Measurements from ENCODE around the gene PARP8. TPM values are rescaled to one million over a fixed set of nuclear protein-coding genes. Genes with fewer than 3 reads are reported as not detected.
"Not testable (repeated sequence)": the region's sequence is repeated elsewhere in the genome, so short reads cannot be mapped to it uniquely, and the experiment has no call there.

PARP8 gene
- total and polyA plus RNA-seq, 3 experiments from 2014 or later: 55.4 to 142 (median 58.4) TPM

DNA sequence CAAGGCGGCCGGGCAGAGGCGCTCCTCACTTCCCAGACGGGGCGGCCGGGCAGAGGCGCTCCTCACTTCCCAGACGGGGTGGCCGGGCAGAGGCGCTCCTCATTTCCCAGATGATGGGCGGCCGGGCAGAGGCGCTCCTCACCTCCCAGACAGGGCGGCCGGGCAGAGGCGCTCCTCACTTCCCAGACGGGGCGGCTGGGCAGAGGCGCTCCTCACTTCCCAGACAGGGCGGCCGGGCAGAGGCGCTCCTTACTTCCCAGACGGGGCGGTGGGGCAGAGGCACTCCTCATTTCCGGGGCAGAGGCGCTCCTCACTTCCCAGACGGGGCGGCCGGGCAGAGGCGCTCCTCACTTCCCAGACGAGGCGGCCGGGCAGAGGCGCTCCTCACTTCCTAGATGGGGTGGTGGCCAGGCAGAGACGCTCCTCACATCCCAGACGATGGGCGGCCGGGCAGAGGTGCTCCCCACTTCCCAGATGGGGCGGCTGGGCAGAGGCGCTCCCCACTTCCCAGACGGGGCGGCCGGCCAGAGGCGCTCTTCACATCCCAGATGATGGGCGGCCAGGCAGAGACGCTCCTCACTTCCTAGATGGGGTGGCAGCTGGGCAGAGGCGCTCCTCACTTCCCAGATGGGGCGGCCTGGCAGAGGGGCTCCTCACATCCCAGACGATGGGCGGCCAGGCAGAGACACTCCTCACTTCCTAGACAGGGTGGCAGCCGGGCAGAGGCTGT lies 108.2 kb downstream of the PARP8 start:
- H3K4me1 ChIP-seq (ENCODE audit: insufficient read depth, low read length); H3K27me3 Mint-ChIP-seq; H3K9me3 ChIP-seq (ENCODE audit: low read length); H3K27ac ChIP-seq (ENCODE audit: low read depth, low read length); H3K4me3 ChIP-seq (ENCODE audit: low read length); H3K27me3 ChIP-seq (ENCODE audit: insufficient read depth, low read length, poor library complexity, severe bottlenecking); CTCF ChIA-PET; POLR2A ChIA-PET; H3K9me3 Mint-ChIP-seq: not testable (repeated sequence)
- Mint-ChIP-seq H3K27ac (peak overlapping the region in 1 of 8 donors; percentile 3), H3K4me1 (peaks cover 53 to 69% (median 61%) of the 10 kb centered on the region in 3 donors), H3K36me3 (peaks cover 44 to 82% (median 49%) of the 10 kb centered on the region in 3 donors), H3K4me3 (peak overlapping the region in 1 of 7 donors; percentile 9)
- peaks cover 18% of the 10 kb centered on the region for H3K36me3 ChIP-seq (ENCODE audit: insufficient read depth, low read length)
- peak in 1 of 5 donors; percentile 39 for DNase-seq

DNA sequence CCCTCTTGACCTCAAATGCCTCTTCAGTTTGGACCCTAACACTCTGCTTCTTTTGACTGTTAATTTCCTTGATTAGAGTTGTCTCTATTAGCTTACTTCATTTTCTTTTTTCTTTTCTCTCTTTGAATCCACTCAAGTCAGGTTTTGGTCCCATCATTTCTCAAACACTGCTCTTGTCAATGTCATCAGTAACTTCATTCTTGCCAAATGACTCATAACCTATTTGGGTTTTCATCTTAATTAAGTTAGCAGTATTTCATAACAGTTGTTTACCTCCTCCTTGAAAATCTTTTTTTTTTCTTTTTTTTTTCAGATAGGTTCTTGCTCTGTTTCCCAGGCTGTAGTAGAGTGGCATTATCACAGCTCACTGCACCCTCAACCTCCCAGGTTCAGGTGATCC lies 119.6 kb downstream of the PARP8 start:
- Mint-ChIP-seq H3K4me3 (peak overlapping the region in 1 of 7 donors; percentile 15), H3K27ac (peak overlapping the region; percentile 6 to 95 (median 34)), H3K4me1 (peaks cover 47 to 54% (median 49%) of the 10 kb centered on the region in 3 donors), H3K27me3 (no peaks in the 10 kb centered on the region), H3K36me3 (peaks cover 6 to 80% (median 18%) of the 10 kb centered on the region in 3 donors), H3K9me3 (no peaks in the 10 kb centered on the region)
- CTCF ChIA-PET: interaction anchor here (1.0 kb wide), 1 partner anchor 51 kb away, joined by 4 read pairs; no protein-coding TSS in a partner anchor
- POLR2A ChIA-PET: interaction anchor here (0.7 kb wide), 1 partner anchor 105 kb away, joined by 3 read pairs; no protein-coding TSS in a partner anchor
- no peak overlapping the region for H3K27ac ChIP-seq (ENCODE audit: low read depth, low read length)
- H3K36me3 ChIP-seq (ENCODE audit: insufficient read depth, low read length): peaks cover 41% of the 10 kb centered on the region
- no peak overlapping the region for H3K4me3 ChIP-seq (ENCODE audit: low read length)
- no peaks in the 10 kb centered on the region for H3K4me1 ChIP-seq (ENCODE audit: insufficient read depth, low read length)
- no peaks in the 10 kb centered on the region for H3K27me3 ChIP-seq (ENCODE audit: insufficient read depth, low read length, poor library complexity, severe bottlenecking)
- H3K9me3 ChIP-seq (ENCODE audit: low read length): no peaks in the 10 kb centered on the region
- no peak for DNase-seq

DNA sequence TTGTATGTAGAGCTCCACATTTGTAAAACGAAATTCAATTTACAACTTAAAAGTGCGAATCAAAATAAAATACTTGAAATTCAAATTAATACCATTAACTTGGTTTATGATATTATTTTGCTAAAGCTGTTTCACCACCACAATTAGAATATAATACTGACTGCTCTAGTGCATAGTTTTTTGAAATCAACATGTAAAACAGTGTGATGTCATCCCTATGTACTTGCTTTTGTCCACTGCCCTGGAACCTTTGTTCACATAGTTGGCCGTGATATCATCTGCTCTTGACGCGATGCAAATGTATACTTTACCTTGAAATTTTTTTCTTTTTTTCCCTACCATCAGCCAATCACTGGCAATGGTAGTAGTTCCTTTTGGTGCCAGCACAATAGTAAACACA lies 125.4 kb downstream of the PARP8 start:
- no peak for DNase-seq
- Mint-ChIP-seq H3K27me3 (no peaks in the 10 kb centered on the region), H3K27ac (peak overlapping the region in 1 of 8 donors; percentile 24), H3K4me1 (peaks cover 13 to 34% (median 23%) of the 10 kb centered on the region in 3 donors), H3K4me3 (no peak overlapping the region), H3K9me3 (no peaks in the 10 kb centered on the region), H3K36me3 (peaks cover 25 to 83% (median 35%) of the 10 kb centered on the region in 3 donors)
- H3K9me3 ChIP-seq (ENCODE audit: low read length): no peaks in the 10 kb centered on the region
- CTCF ChIA-PET: no interaction called here
- H3K27me3 ChIP-seq (ENCODE audit: insufficient read depth, low read length, poor library complexity, severe bottlenecking): no peaks in the 10 kb centered on the region
- H3K36me3 ChIP-seq (ENCODE audit: insufficient read depth, low read length): peaks cover 43% of the 10 kb centered on the region
- H3K4me3 ChIP-seq (ENCODE audit: low read length): no peak overlapping the region
- H3K27ac ChIP-seq (ENCODE audit: low read depth, low read length): no peak overlapping the region
- POLR2A ChIA-PET: no interaction called here
- no peaks in the 10 kb centered on the region for H3K4me1 ChIP-seq (ENCODE audit: insufficient read depth, low read length)

DNA sequence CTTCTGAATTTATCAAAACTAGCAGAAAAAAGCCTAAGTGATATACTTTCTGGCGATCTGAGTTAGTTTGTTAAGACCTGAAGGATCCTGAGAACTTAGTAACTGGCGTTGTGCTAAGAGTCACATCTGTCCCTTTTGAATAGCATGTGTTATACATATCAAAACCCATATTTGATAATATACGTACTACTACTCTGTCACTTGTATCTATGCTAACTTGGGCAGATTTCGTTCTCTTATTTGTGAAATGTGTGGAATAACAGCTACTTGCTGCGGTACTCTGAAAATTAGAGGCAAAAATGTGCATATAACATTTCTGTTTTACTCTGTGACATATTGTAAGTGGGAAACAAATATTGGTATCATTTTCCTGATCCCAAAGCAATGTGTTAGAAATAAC lies 126.4 kb downstream of the PARP8 start:
- H3K27ac ChIP-seq (ENCODE audit: low read depth, low read length): no peak overlapping the region
- H3K9me3 ChIP-seq (ENCODE audit: low read length): no peaks in the 10 kb centered on the region
- H3K9me3 Mint-ChIP-seq: no peaks in the 10 kb centered on the region
- no peak overlapping the region for H3K4me3 Mint-ChIP-seq
- ChIA-PET POLR2A (no interaction called here), CTCF (no interaction called here)
- DNase-seq: no peak
- peaks cover 48% of the 10 kb centered on the region for H3K36me3 ChIP-seq (ENCODE audit: insufficient read depth, low read length)
- H3K27ac Mint-ChIP-seq: peak overlapping the region in 3 of 8 donors; percentile 17 to 62 (median 29)
- H3K4me3 ChIP-seq (ENCODE audit: low read length): no peak overlapping the region
- peaks cover 6 to 28% (median 19%) of the 10 kb centered on the region in 3 donors for H3K4me1 Mint-ChIP-seq
- H3K4me1 ChIP-seq (ENCODE audit: insufficient read depth, low read length): no peaks in the 10 kb centered on the region
- H3K27me3 Mint-ChIP-seq: no peaks in the 10 kb centered on the region
- H3K36me3 Mint-ChIP-seq: peaks cover 23 to 83% (median 38%) of the 10 kb centered on the region in 3 donors
- H3K27me3 ChIP-seq (ENCODE audit: insufficient read depth, low read length, poor library complexity, severe bottlenecking): no peaks in the 10 kb centered on the region

DNA sequence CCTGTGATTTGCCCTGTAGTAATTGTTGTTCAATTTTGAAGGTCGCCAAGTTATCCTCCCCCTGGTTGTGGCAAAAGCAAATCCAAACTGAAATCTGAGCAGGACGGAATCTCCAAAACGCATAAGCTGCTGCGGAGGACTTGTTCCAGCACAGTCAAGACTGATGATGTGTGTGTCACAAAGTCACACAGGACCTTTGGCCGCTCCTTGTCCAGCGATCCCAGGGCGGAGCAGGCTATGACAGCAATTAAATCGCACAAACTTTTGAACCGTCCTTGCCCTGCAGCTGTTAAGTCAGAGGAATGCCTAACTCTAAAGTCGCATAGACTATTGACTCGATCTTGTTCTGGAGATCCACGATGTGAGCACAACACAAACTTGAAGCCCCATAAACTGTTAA lies 128.4 kb downstream of the PARP8 start:
- POLR2A ChIA-PET: no interaction called here
- peaks cover 30 to 84% (median 44%) of the 10 kb centered on the region in 3 donors for H3K36me3 Mint-ChIP-seq
- no peaks in the 10 kb centered on the region for H3K27me3 Mint-ChIP-seq
- CTCF ChIA-PET: no interaction called here
- Histone ChIP-seq H3K4me3 (ENCODE audit: low read length) (no peak overlapping the region), H3K27me3 (ENCODE audit: insufficient read depth, low read length, poor library complexity, severe bottlenecking) (no peaks in the 10 kb centered on the region), H3K4me1 (ENCODE audit: insufficient read depth, low read length) (no peaks in the 10 kb centered on the region), H3K27ac (ENCODE audit: low read depth, low read length) (no peak overlapping the region), H3K9me3 (ENCODE audit: low read length) (no peaks in the 10 kb centered on the region), H3K36me3 (ENCODE audit: insufficient read depth, low read length) (peaks cover 36% of the 10 kb centered on the region)
- peaks cover 12 to 39% (median 30%) of the 10 kb centered on the region in 3 donors for H3K4me1 Mint-ChIP-seq
- no peak for DNase-seq
- H3K4me3 Mint-ChIP-seq: no peak overlapping the region
- H3K27ac Mint-ChIP-seq: peak overlapping the region in 4 of 8 donors; percentile 1 to 79 (median 36)
- H3K9me3 Mint-ChIP-seq: peaks cover 0 to 3% (median 0%) of the 10 kb centered on the region in 5 donors

DNA sequence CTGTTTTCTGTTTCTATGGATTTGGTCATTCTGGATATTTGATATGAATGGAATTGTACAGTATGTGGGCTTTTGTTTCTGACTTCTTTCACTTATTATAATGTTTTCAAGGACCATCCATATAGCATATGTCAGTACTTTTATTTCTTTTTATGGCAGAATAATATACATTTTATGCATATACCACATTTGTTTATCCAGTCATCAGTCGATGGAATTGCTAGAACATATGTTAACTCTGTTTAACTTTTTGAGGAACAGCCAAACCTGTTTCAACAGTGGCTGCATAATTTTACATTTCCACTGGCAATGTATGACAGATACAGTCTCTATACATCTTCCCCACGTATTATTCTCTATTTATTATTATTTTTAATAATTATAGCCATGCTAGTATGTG lies 131.6 kb downstream of the PARP8 start:
- peaks cover 41 to 80% (median 48%) of the 10 kb centered on the region in 3 donors for H3K36me3 Mint-ChIP-seq
- CTCF ChIA-PET: no interaction called here

DNA sequence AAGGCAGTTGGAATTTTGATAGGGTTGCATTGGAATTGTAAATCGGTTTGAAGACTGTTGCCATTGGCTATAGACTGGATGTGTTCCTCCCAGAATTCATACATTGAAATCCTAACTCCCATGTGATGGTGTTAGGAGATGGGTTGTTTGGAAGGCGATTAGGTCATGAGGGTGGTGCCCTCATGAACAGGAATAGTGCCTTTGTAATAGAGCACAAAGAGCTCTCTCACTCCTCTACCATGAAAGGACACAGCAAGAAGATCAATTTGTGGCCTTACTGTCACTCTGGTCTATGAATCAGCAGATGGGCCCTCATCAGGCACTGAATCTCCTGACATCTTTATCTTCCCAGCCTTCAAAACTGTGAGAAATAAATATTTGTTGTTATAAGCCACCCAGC lies 133.2 kb downstream of the PARP8 start:
- peak overlapping the region in 3 of 8 donors; percentile 18 to 54 (median 53) for H3K27ac Mint-ChIP-seq
- no peak overlapping the region for H3K4me3 ChIP-seq (ENCODE audit: low read length)
- peaks cover 37% of the 10 kb centered on the region for H3K36me3 ChIP-seq (ENCODE audit: insufficient read depth, low read length)
- H3K36me3 Mint-ChIP-seq: peaks cover 53 to 84% (median 57%) of the 10 kb centered on the region in 3 donors
- peaks cover 6% of the 10 kb centered on the region for H3K4me1 ChIP-seq (ENCODE audit: insufficient read depth, low read length)
- CTCF ChIA-PET: no interaction called here
- no peak overlapping the region for H3K27ac ChIP-seq (ENCODE audit: low read depth, low read length)
- H3K27me3 ChIP-seq (ENCODE audit: insufficient read depth, low read length, poor library complexity, severe bottlenecking): no peaks in the 10 kb centered on the region
- no peak for DNase-seq
- H3K4me1 Mint-ChIP-seq: peaks cover 35 to 56% (median 55%) of the 10 kb centered on the region in 3 donors
- H3K4me3 Mint-ChIP-seq: no peak overlapping the region
- peaks cover 12 to 25% (median 14%) of the 10 kb centered on the region in 5 donors for H3K9me3 Mint-ChIP-seq
- H3K27me3 Mint-ChIP-seq: peaks cover 0 to 1% of the 10 kb centered on the region in 2 donors
- H3K9me3 ChIP-seq (ENCODE audit: low read length): peaks cover 7% of the 10 kb centered on the region
- POLR2A ChIA-PET: no interaction called here

More for the DNA sequence above, 131.6 kb downstream of the PARP8 start:
- Mint-ChIP-seq H3K27ac (no peak overlapping the region), H3K4me3 (no peak overlapping the region), H3K9me3 (peaks cover 3 to 16% (median 6%) of the 10 kb centered on the region in 5 donors), H3K4me1 (peaks cover 21 to 44% (median 40%) of the 10 kb centered on the region in 3 donors), H3K27me3 (no peaks in the 10 kb centered on the region)
- no peaks in the 10 kb centered on the region for H3K27me3 ChIP-seq (ENCODE audit: insufficient read depth, low read length, poor library complexity, severe bottlenecking)
- H3K36me3 ChIP-seq (ENCODE audit: insufficient read depth, low read length): peaks cover 32% of the 10 kb centered on the region
- POLR2A ChIA-PET: no interaction called here
- DNase-seq: no peak
- no peak overlapping the region for H3K27ac ChIP-seq (ENCODE audit: low read depth, low read length)
- H3K4me3 ChIP-seq (ENCODE audit: low read length): no peak overlapping the region
- peaks cover 3% of the 10 kb centered on the region for H3K9me3 ChIP-seq (ENCODE audit: low read length)
- H3K4me1 ChIP-seq (ENCODE audit: insufficient read depth, low read length): no peaks in the 10 kb centered on the region

DNA sequence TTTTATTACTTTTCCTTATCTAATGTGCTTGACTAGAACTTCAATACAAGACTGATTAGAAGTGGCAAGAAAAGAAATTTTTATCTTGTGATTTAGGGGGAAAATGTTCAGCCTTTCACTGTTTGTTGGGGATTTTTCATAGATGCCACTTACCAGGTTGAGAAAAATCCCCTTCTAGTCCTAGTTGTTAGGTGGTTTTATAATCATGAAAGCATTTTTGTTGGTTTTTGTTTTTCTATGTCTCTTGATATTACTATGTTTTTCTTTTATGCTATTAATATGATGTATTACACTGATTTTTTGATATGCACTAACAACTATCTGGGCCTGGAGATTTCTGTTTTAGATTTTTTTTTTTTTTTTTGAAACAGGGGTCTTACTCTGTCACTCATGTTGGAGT lies 134.0 kb downstream of the PARP8 start:
- POLR2A ChIA-PET: no interaction called here
- H3K36me3 Mint-ChIP-seq: peaks cover 47 to 84% (median 49%) of the 10 kb centered on the region in 3 donors

More for the DNA sequence above, 134.0 kb downstream of the PARP8 start:
- Mint-ChIP-seq H3K4me3 (peak overlapping the region in 1 of 7 donors; percentile 25), H3K9me3 (peaks cover 12 to 25% (median 14%) of the 10 kb centered on the region in 5 donors), H3K4me1 (peaks cover 39 to 57% (median 55%) of the 10 kb centered on the region in 3 donors), H3K27ac (peak overlapping the region in 2 of 8 donors; percentile 69 to 79), H3K27me3 (peaks cover 0 to 1% of the 10 kb centered on the region in 2 donors)
- Histone ChIP-seq H3K4me1 (ENCODE audit: insufficient read depth, low read length) (peaks cover 13% of the 10 kb centered on the region), H3K4me3 (ENCODE audit: low read length) (no peak overlapping the region), H3K27ac (ENCODE audit: low read depth, low read length) (no peak overlapping the region), H3K9me3 (ENCODE audit: low read length) (peaks cover 7% of the 10 kb centered on the region), H3K27me3 (ENCODE audit: insufficient read depth, low read length, poor library complexity, severe bottlenecking) (no peaks in the 10 kb centered on the region), H3K36me3 (ENCODE audit: insufficient read depth, low read length) (peaks cover 30% of the 10 kb centered on the region)
- CTCF ChIA-PET: no interaction called here
- DNase-seq: no peak
